ENCODE data around the gene RNF157.

RNF157 gene

DNA sequence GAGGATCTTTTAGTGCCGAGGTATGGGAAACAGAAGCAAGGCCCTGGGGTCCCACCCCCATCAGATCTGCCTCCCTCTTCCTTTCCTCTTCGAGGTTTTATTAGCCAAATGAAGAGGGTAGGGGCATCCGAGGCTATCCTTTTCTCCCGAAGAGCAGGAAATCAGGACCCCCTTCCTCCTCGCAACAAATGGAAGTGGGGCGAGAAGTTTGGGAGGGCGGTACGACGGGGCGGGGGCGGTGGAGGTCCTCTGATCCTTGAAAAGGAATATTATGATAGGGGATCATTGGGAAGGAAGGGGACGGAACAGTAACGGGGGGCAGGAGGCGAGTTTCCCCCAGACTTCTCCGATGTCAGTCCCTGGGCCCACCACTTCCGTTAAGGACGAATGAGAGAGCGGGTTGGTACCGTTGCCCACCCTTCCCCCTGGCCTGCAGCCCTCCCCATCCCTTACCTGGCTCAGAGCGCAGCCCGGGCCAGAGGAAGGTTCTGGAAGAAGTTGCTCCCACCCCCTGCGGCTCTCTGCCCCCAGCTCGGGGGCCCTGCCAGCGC lies 99.6 kb downstream of the RNF157 start:
- no peak for DNase-seq (ENCODE audit: low spot score)

DNA sequence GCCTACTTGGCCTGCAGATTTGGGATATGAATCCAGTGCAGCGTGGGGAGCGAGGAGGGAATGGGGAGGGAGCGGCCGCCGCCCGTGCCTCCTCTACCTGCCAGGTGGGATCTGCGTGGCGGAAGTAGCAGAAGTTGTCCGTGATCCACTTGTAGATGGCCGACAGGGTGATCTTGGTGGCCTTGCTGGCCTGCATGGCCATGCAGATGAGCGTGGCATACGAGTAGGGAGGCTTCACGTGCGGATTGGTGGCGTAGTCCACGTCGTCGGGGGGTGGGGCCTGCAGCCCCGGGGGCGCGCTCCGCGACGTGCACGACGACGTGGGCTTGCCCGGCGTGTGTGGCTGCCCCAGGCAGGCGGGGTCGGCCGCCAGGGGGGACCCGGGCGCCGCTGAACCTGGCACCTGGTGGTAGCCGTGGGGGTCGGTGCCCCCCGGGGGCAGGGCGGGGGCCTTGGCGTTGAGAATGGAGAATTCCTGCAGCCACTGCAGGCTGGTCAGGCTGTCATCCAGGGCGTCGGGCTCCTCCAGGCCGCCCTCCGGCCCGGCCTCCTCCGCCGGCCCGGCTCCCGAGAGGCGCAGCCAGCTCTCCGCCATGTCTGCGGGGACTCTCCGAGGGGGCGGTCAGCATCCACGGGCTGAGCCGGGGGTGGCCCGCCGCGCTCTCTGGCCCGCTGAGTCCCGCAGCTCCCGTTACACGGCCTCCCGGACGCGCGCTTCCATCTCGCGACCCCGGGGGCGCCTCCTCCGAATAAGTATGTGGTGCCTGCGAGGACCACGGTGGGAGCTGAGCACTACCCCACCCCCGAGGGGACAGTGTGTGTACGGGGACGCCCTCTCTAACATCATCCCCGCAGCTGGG lies 100.3 kb downstream of the RNF157 start:
- DNase-seq (ENCODE audit: low spot score) = no peak

DNA sequence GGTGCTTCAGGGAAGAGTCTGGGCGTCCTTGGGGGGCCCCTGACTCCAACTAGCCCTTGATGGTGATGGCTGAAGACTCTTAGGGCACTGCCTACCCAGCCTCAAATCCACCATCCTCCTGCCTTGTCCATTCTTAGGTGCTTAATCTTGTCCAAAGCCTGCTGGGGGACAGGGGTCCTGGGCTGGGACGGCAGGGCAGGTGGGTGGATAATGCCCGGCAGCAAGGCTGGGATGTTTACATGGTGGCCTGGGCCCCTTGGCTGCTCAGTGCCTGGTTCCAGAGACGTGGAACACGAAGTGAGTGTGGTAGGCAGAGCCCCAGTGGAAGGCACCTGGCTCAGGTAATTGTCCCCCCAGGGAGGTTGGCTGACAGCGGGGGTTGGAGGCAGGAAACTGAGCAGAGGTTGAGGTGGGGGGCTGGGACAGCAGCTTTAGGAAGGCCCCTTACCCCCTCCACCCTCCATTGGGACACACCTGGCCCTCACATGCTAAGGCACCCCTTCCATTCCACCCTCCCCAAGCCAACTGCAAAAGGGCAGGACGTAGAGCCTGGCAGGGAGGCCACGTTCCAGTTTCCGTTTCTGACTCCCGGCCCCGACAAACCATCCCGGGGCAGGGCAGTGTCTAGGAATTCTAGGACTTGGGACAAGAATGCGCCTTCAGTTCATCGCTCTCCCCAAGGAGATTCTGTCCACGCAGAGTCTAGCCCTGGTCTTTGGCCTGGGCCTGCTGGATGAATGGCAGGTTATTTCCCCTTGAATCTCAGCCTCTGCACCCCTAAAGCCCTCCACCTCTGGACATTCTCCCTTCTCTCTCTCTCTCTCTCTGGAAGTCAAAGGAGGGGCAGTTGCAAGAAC lies 101.2 kb downstream of the RNF157 start:
- no peak for DNase-seq (ENCODE audit: low spot score)

- peak; percentile 50 for DNase-seq (ENCODE audit: low spot score)
These were observed 101.9 kb downstream of the RNF157 start for GRCh38 chr17:76138234-76138895.

DNA sequence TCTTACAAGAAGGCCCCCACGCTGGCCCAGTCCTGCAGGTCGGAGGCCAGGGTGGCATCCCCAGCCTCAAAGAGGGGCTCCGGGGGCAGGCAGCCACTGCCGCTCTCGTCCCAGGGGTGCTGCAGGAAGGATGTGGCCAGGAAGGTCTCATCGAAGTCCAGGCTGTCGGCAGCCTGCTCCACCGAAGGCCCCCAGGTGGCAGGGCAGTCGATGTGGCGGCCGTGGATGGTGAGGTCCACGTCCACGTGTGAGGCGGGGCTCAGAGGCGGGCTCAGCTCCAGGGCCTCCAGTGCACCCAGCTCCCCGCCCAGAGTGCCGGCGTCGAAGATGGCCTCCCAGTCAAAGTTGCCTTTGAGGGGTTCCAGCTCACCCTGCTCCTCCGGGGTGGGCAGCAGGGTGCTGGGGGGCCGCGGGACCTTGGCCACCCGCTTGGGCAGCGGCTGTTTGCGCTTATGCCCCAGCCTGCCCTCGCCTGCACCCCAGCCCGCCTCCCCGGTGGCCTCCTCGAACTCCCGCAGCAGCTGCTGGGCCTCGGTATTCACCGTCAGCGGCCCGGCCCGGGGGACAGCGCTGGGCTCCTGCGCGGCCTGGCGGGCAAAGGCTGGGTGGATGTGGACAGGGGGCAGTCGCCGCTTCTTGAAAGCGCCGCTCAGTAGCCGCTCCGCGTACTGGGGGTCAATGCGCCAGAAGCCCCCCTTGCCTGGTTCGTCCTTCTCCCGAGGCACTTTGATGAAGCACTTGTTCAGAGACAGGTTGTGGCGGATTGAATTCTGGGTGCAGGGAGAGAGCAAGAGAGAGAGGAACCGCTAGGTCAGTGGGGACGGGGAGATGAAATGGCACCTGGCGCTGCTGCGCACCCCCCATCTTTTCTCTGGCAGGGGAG lies 102.7 kb downstream of the RNF157 start:
- DNase-seq (ENCODE audit: low spot score) = no peak

DNA sequence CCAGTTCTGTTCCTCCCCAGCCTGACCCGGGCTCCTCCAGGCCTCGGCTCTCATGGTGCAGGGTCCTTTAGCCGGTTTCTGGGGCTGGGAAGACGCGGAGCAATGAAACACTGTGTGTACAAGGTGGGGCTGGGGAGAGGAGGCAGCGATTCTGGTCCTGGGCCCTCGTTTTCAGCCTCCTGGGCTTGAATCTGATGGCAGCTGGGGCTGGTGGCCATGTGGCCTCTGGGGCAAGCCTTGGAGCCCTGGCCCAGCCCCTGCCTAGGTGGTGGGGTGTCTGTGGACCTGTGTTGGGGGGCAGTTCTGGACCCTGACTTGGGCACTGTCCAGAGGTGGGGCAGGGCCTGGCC lies 103.3 kb downstream of the RNF157 start:
- DNase-seq (ENCODE audit: low spot score) = no peak

- DNase-seq (ENCODE audit: low spot score) = no peak
These were observed 103.9 kb downstream of the RNF157 start for GRCh38 chr17:76136276-76137000.

DNA sequence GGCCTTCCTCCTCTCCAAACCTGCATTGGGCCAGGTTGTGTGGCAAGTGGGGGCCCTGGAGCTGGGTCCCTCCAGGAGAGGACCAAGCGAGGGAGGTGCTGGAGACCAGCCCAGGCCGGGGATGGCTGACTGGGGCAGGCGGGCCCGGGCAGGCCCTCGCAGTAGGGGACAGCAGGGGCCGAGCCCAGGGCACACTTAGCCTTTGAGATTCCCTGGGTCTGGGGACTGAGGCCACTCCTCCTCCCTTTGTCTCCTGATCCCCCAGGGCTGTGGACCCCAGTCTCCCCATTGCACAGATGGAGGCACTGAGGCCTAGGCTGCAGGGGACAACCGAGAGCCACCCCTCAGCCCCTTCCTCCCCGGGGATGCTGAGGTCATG lies 104.5 kb downstream of the RNF157 start:
- DNase-seq (ENCODE audit: low spot score) = no peak

GRCh38 chr17:76134911-76135809 lies 105.1 kb downstream of the RNF157 start:
- no peak for DNase-seq (ENCODE audit: low spot score)

- DNase-seq (ENCODE audit: low spot score) = no peak
These were observed 107.5 kb downstream of the RNF157 start for GRCh38 chr17:76132574-76133338.

DNA sequence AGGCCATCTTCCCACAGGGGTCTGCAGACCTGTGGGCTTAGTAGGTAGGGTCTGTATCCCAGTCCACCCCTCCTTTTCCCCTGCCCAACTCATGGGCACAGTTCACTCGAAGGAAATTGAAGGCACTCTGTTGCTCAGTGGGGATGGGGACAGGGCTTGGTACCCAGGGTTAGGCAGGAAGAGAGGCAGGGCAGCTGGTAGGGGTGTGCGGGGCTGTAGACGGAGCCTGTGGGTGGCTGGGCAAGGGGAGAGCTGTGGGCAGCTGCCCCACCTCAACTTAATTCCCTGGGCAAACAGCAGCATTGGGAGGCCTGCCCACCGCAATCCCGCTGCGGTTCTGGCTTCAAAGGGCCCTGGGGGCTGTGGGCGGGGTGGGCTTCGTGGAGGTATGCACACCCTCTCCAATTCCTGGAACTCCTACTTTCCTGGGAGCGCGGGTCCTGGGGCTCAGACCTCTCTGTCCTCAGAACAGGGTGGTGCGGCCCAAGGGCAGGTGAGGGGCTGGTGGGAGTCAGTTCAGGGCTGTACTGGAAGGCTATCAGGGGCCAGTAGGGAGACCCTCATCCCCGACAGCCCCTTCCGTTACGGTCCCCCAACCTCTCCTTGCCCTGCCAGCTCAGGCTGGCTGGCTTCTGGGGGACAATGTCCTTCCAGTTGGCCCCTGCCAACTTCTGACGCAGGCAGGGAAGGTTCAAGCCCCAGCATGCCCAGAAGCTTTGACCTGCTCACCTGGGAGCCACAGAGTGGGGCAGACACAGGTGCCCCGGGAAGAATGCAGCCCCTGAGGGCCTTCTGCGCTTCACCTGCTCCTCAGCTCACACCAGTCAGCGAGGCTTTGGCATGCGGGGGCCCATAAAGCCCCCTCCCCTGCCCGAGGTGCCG lies 108.4 kb downstream of the RNF157 start:
- no peak for DNase-seq (ENCODE audit: low spot score)

- DNase-seq (ENCODE audit: low spot score) = no peak
These were observed 109.1 kb downstream of the RNF157 start for GRCh38 chr17:76131051-76131691.

DNA sequence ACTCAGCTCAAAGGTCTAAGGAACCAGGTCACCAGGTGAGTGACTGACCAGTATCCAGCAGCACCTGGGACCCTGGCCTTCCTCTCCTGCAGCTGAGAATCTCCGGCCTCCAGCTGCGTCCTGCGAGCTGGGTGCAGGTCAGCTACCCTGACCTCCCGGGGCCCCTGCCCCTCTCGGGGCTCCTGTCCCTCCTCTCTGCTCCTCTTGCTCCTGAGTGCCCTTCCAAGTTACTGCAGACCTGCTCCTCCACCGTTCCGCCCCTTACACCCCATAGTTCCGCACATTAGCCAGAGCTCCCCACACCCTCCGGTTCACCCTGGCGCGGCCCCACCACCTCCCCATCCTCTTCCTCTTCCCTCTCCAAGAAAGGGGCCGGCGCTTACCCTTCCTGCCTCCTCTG lies 109.8 kb downstream of the RNF157 start:
- DNase-seq (ENCODE audit: low spot score) = no peak

GRCh38 chr17:76125922-76126321 lies 114.4 kb downstream of the RNF157 start:
- no peak for DNase-seq (ENCODE audit: low spot score)

DNA sequence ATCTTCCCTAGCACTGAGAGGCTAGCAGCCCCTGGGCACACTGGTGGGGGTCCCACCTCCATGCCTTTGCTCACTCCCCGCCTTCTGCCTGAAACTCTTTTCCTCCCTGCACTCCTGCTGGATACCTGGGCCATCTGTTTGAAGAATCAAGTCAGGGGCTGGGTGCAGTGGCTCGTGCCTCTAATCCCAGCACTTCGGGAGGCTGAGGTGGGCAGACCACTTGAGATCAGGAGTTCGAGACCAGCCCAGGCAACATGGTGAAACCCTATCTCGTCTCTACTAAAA lies 115.0 kb downstream of the RNF157 start:
- no peak for DNase-seq (ENCODE audit: low spot score)

DNA sequence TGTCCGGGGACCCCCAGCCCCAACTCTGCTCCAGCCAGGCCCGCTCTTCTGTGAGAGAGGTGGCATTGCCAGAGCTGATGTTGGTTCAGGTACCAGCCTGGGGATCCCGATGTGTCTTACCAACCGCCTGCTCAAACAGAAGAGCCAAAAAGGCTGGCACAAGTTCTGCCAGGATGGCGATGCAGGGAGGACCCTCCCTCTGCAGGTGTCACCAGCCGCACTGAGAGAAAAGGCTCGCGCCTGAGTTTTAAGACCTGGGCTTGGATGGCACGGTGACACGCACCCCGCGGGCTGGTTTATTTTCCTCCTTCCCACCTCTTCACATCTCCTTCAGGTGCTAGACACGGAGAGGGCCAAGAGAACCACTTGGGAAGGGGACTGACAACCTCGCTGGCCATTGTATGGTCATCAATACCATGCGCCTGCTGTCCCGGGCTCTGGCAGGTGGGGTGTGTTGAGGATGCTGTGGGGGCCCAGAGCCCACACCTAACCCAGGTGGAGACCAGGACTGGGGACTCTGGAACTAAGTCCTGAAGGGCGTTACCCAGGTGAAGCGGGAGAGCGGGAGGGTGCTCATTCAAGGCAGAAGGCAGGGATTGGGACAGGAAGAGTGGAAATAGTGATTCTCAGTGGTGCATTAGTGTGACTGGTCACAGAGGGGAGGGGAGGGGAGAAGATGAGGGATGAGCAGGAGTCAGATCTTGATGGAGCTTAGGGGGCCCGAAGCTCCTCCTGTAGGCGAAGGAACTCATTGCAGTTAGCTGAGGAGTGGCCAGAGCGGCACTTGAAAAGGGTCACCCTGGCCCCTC lies 115.5 kb downstream of the RNF157 start:
- DNase-seq (ENCODE audit: low spot score) = no peak
